K562 (cell line): ENCODE measurements around the gene HOMEZ. TPM values are rescaled to one million over a fixed set of nuclear protein-coding genes. Genes with fewer than 3 reads are reported as not detected.

Experiments
- BHLHE40 ChIP-seq: IDR thresholded peaks from 2 replicates; pipeline ENCODE4 v1.6.1; 2011; ENCODE audit warnings: low read length, improper control_type of control experiment
- FOXM1 ChIP-seq, 2 experiments: fragments of 450-650 bp in 1 of 2; sonication (generic) in 1 of 2; formaldehyde crosslinking in 1 of 2; IDR thresholded peaks; 2 replicates each; pipeline versions ENCODE4 v1.6.1 to v1.9.0; 2017 to 2022; ENCODE audit warnings: low read depth in 2 of 2, mild to moderate bottlenecking in 2 of 2, missing genetic modification reagents in 1 of 2, moderate library complexity in 1 of 2
- HCFC1 ChIP-seq: IDR thresholded peaks from 2 replicates; pipeline ENCODE4 v1.6.1; 2012; ENCODE audit warnings: low read depth, low read length, improper control_type of control experiment
- JUN ChIP-seq, 2 experiments: sonication (generic) in 1 of 2; formaldehyde crosslinking in 1 of 2; IDR thresholded peaks; 2 replicates each; pipeline versions ENCODE4 v1.6.1 to v1.8.0; 2012 to 2022; ENCODE audit warnings: borderline replicate concordance in 2 of 2, mild to moderate bottlenecking in 2 of 2, improper control_type of control experiment in 1 of 2, low read depth in 1 of 2, low read length in 1 of 2, missing genetic modification reagents in 1 of 2
- KAT7 ChIP-seq: sonication (generic); formaldehyde crosslinking; IDR thresholded peaks from 2 replicates; pipeline ENCODE4 v1.8.0; 2022; ENCODE audit warnings: missing genetic modification reagents, mild to moderate bottlenecking, borderline replicate concordance
- KDM2B ChIP-seq: fragments of 250-450 bp; sonication (Bioruptor Pico); IDR thresholded peaks from 2 replicates; pipeline ENCODE4 v1.8.0; 2021; ENCODE audit warnings: mild to moderate bottlenecking, moderate library complexity
- KDM5B ChIP-seq: fragments of 200-600 bp; sonication (generic); IDR thresholded peaks from 2 replicates; pipeline ENCODE4 v1.6.1; 2012; ENCODE audit warnings: low read depth, mild to moderate bottlenecking, moderate library complexity, low read length, control low read depth, inconsistent platforms; ENCODE audit not compliant: insufficient replicate concordance
- MEIS2 ChIP-seq: fragments of 450-650 bp; IDR thresholded peaks from 2 replicates; pipeline ENCODE4 v1.6.1; 2014; ENCODE audit warnings: mild to moderate bottlenecking; ENCODE audit not compliant: partially characterized antibody
- NEUROD1 ChIP-seq: fragments of 150-350 bp; IDR thresholded peaks from 2 replicates; pipeline ENCODE4 v1.6.1; 2014; ENCODE audit warnings: borderline replicate concordance, low read length, low read depth; ENCODE audit not compliant: partially characterized antibody
- RBM34 ChIP-seq: fragments of 200-400 bp; formaldehyde crosslinking; IDR thresholded peaks from 2 replicates; pipeline ENCODE4 v1.6.1; 2018; ENCODE audit warnings: low read length, borderline replicate concordance; ENCODE audit not compliant: insufficient read depth
- SP2 ChIP-seq: IDR thresholded peaks from 2 replicates; pipeline ENCODE4 v1.6.1; 2011; ENCODE audit warnings: mild to moderate bottlenecking, low read depth, low read length, moderate library complexity; ENCODE audit not compliant: poor library complexity, severe bottlenecking; ENCODE audit errors: extremely low read depth
- STAT5B ChIP-seq: fragments of 250-450 bp; sonication (Bioruptor Pico); IDR thresholded peaks from 2 replicates; pipeline ENCODE4 v1.8.0; 2021; ENCODE audit warnings: mild to moderate bottlenecking, inconsistent platforms
- TOE1 ChIP-seq, 2 experiments: fragments of 450-650 bp in 1 of 2; sonication (generic) in 1 of 2; formaldehyde crosslinking in 1 of 2; IDR thresholded peaks; 2 replicates each; pipeline versions ENCODE4 v1.7.1 to v1.8.0; 2016 to 2022; ENCODE audit warnings: borderline replicate concordance in 2 of 2, mild to moderate bottlenecking in 2 of 2, antibody characterized with exemption in 1 of 2, inconsistent platforms in 1 of 2, low read depth in 1 of 2, missing genetic modification reagents in 1 of 2, moderate library complexity in 1 of 2
- UBTF ChIP-seq, 2 experiments: IDR thresholded peaks; 2 replicates each; pipeline ENCODE4 v1.6.1; 2012; ENCODE audit warnings: improper control_type of control experiment in 2 of 2, low read depth in 2 of 2, low read length in 2 of 2, borderline replicate concordance in 1 of 2
- XRCC5 ChIP-seq: fragments of 200-400 bp; formaldehyde crosslinking; IDR thresholded peaks from 2 replicates; pipeline ENCODE4 v1.6.1; 2017; ENCODE audit warnings: low read depth, mild to moderate bottlenecking, low read length
- ZFX ChIP-seq: sonication (generic); formaldehyde crosslinking; IDR thresholded peaks from 2 replicates; pipeline ENCODE4 v1.8.0; 2022; ENCODE audit warnings: mild to moderate bottlenecking, missing genetic modification reagents, moderate library complexity
- ZNF239 ChIP-seq: fragments of 250-450 bp; sonication (Bioruptor Pico); IDR thresholded peaks from 2 replicates; pipeline ENCODE4 v1.4.0; 2020; ENCODE audit warnings: mild to moderate bottlenecking
- ZNF79 ChIP-seq: fragments of 250-450 bp; sonication (Bioruptor Pico); IDR thresholded peaks from 2 replicates; pipeline ENCODE4 v1.4.0; 2020; ENCODE audit warnings: low read depth, mild to moderate bottlenecking, moderate library complexity
- ZNF830 ChIP-seq: fragments of 250-450 bp; sonication (Bioruptor Pico); IDR thresholded peaks from 2 replicates; pipeline ENCODE4 v1.5.0; 2021; ENCODE audit warnings: mild to moderate bottlenecking
- polyA plus RNA-seq, 8 experiments: library from polyadenylated mRNA; depleted of rRNA in 4 of 8; stranded (reverse) in 5 of 8; unstranded in 3 of 8; fragments of >200 nt; fragmentation: Nextera tagmentation in 2 of 8; fragmentation: Illumina TruSeq in 1 of 8; extraction: Ambion mirVana in 2 of 8; extraction: Trizol in 1 of 8; gene quantifications; 2 replicates each; pipeline versions ENCODE4 v1.2.1 to v1.2.3, GENCODE V29; 2011 to 2014; ENCODE audit warnings: inconsistent platforms in 1 of 8, missing spikeins in 1 of 8
- total RNA-seq, 7 experiments: library from RNA; depleted of rRNA in 6 of 7; stranded (reverse); fragments of >200 nt in 6 of 7; fragmentation: Illumina TruSeq in 2 of 7; extraction: Trizol in 2 of 7; gene quantifications; 2 replicates each; pipeline versions ENCODE4 v1.2.1 to v1.2.3, GENCODE V29; 2011 to 2021; ENCODE audit warnings: low replicate concordance in 1 of 7
- TF ChIP-seq, protein P1 (sequence below): fragments of 250-450 bp; sonication (Bioruptor Pico); IDR thresholded peaks from 2 replicates; pipeline ENCODE4 v1.5.0; 2021; ENCODE audit warnings: mild to moderate bottlenecking, borderline replicate concordance

HOMEZ gene
- total and polyA plus RNA-seq, 9 of the 15 experiments (the other 6 are each of a cell fraction or from before 2014, with no cell fraction given), result 3.0 to 30.2 (median 16.9) TPM

DNA sequence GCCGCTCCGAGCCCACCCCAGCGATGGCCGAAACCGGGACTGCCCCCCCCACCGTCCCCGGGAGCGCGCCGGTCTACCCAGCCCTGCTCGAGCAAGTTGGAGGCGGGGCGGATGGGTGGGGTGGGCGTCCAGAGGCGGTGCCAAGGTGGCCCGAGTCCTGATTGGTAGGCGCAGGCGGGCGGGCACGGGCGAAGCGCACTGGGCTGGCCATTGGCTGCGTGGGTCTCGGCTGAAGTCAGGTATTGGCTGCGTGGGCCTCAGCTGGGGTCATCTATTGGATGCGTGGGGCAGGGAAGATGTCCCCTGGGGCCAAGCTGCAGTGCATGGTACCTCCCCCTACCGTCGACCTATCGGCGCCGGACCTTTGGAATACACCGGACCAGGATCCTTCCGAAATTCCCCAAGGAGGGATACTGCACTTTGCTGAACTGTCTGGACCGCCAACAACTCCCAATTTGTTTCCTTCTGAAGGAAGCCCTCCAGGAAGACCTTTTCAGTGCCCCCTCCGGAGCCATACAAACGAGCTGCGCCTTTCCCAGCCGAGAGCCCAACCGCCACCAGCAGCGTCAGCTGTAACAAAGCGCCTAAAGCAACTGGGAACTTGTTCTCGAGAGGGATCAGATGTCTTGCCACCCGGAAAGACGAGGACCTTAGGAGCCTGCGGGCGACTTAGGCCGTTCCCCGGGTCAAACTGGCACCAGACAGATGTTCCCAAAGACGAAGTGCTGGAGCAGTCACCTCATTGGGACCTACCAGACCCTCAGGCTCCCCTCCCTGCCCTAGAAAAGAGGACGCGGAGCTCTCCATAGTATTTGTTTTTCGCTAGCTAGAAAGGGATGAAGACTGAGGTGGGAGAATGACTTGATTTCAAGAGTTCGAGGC lies at the start of gene HOMEZ (continued):
- TF ChIP-seq MEIS2 (peak; percentile 28), TOE1 (IDR thresholded peaks at IDR 0.05; ENCODE audit: borderline replicate concordance) (peak; percentile 48; the same call in 1 of the 2 replicates), TOE1 (CRISPR knock-in tag; IDR thresholded peaks at IDR 0.05; ENCODE audit: borderline replicate concordance, low read depth) (0 out of 2 replicates have a peak, but pooled peaks have one; percentile 15), FOXM1 (IDR thresholded peaks at IDR 0.05; ENCODE audit: low read depth) (no peak), FOXM1 (CRISPR knock-in tag; IDR thresholded peaks at IDR 0.05; ENCODE audit: low read depth) (no peak), XRCC5 (no peak), JUN (IDR thresholded peaks at IDR 0.05; ENCODE audit: borderline replicate concordance, low read depth, low read length) (no peak), JUN (CRISPR knock-in tag; IDR thresholded peaks at IDR 0.05; ENCODE audit: borderline replicate concordance) (no peak), KDM5B (peak; percentile 56), HCFC1 (0 out of 2 replicates have a peak, but pooled peaks have one; percentile 19), BHLHE40 (peak; percentile 87), ZFX (CRISPR knock-in tag) (peak; percentile 75), ZNF79 (CRISPR knock-in tag) (no peak), ZNF239 (no peak), STAT5B (no peak), KDM2B (CRISPR knock-in tag) (no peak), UBTF (IDR thresholded peaks at IDR 0.05; ENCODE audit: borderline replicate concordance in 1 of 2, low read depth in 2 of 2, low read length in 2 of 2) (peak; percentile 48 to 71; a peak in 2 of 4 replicates), NEUROD1 (peak; percentile 97), KAT7 (CRISPR knock-in tag) (0 out of 2 replicates have a peak, but pooled peaks have one; percentile 63), RBM34 (no peak), ZNF830 (CRISPR knock-in tag) (peak; percentile 89; the same call in 1 of the 2 replicates), SP2 (peak; percentile 87)
- TF ChIP-seq, protein P1, sequence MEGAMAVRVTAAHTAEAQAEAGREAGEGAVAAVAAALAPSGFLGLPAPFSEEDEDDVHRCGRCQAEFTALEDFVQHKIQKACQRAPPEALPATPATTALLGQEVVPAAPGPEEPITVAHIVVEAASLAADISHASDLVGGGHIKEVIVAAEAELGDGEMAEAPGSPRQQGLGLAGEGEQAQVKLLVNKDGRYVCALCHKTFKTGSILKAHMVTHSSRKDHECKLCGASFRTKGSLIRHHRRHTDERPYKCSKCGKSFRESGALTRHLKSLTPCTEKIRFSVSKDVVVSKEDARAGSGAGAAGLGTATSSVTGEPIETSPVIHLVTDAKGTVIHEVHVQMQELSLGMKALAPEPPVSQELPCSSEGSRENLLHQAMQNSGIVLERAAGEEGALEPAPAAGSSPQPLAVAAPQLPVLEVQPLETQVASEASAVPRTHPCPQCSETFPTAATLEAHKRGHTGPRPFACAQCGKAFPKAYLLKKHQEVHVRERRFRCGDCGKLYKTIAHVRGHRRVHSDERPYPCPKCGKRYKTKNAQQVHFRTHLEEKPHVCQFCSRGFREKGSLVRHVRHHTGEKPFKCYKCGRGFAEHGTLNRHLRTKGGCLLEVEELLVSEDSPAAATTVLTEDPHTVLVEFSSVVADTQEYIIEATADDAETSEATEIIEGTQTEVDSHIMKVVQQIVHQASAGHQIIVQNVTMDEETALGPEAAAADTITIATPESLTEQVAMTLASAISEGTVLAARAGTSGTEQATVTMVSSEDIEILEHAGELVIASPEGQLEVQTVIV (CRISPR knock-in tag), result no peak; the same call in 1 of the 2 replicates
